Parathyroid adenoma (tissue), 2 donors: ENCODE measurements around the gene ERC1.

Source experiments
- H2AFZ ChIP-seq: fragments of 300-600 bp; sonication (generic); one replicate; pipeline ENCODE4 v1.7.0; 2017; ENCODE audit warnings: antibody characterized with exemption, mild to moderate bottlenecking
- H3K27ac ChIP-seq: fragments of 300-600 bp; sonication (generic); one replicate; pipeline ENCODE4 v1.7.0; 2017
- H3K27me3 ChIP-seq: fragments of 300-600 bp; sonication (generic); one replicate; pipeline ENCODE4 v1.7.0; 2017; ENCODE audit warnings: low read length; ENCODE audit not compliant: control insufficient read depth, insufficient read depth
- H3K36me3 ChIP-seq: fragments of 300-600 bp; sonication (generic); one replicate; pipeline ENCODE4 v1.7.0; 2017; ENCODE audit warnings: low read length; ENCODE audit not compliant: control insufficient read depth, insufficient read depth
- H3K4me1 ChIP-seq: fragments of 300-600 bp; sonication (generic); one replicate; pipeline ENCODE4 v1.7.0; 2017; ENCODE audit warnings: control low read depth
- H3K4me2 ChIP-seq: fragments of 300-600 bp; sonication (generic); one replicate; pipeline ENCODE4 v1.7.0; 2017; ENCODE audit warnings: low read length
- H3K4me3 ChIP-seq: fragments of 300-600 bp; sonication (generic); one replicate; pipeline ENCODE4 v1.7.0; 2017; ENCODE audit warnings: low read depth, low read length
- H3K79me2 ChIP-seq: fragments of 300-600 bp; sonication (generic); one replicate; pipeline ENCODE4 v1.7.0; 2017; ENCODE audit warnings: control low read depth
- H3K9ac ChIP-seq: fragments of 300-600 bp; sonication (generic); one replicate; pipeline ENCODE4 v1.7.0; 2017; ENCODE audit warnings: mild to moderate bottlenecking
- H3K9me3 ChIP-seq: fragments of 300-600 bp; sonication (generic); one replicate; pipeline ENCODE4 v1.7.0; 2017; ENCODE audit warnings: low read length; ENCODE audit not compliant: control insufficient read depth
- CTCF ChIP-seq: fragments of 300-600 bp; sonication (generic); IDR thresholded peaks from one replicate; pipeline ENCODE4 v1.7.0; 2017; ENCODE audit warnings: antibody characterized with exemption, mild to moderate bottlenecking
- donor health status: primary hyperparathyroidism.

Gene ERC1

GRCh38 chr12:1457901-1458300 is 466.9 kb downstream of the ERC1 start:
- Histone ChIP-seq H3K79me2 (no peaks in the 10 kb centered on the region), H3K9ac (no peak overlapping the region), H3K27me3 (no peaks in the 10 kb centered on the region), H3K4me3 (no peak overlapping the region), H3K9me3 (no peaks in the 10 kb centered on the region), H2AFZ (no peak overlapping the region), H3K27ac (no peak overlapping the region), H3K4me2 (no peak overlapping the region), H3K36me3 (no peaks in the 10 kb centered on the region), H3K4me1 (no peaks in the 10 kb centered on the region)
- TF ChIP-seq CTCF, result no peak

GRCh38 chr12:1459339-1459738 is 468.3 kb downstream of the ERC1 start:
- no peaks in the 10 kb centered on the region for H3K36me3 ChIP-seq
- no peak overlapping the region for H3K9ac ChIP-seq
- H3K4me2 ChIP-seq, result no peak overlapping the region
- H3K27ac ChIP-seq, result no peak overlapping the region
- no peaks in the 10 kb centered on the region for H3K4me1 ChIP-seq
- no peaks in the 10 kb centered on the region for H3K79me2 ChIP-seq
- TF ChIP-seq CTCF, result no peak
- no peak overlapping the region for H3K4me3 ChIP-seq
- H3K27me3 ChIP-seq, result no peaks in the 10 kb centered on the region
- H3K9me3 ChIP-seq, result no peaks in the 10 kb centered on the region
- H2AFZ ChIP-seq, result no peak overlapping the region

- H3K4me3 ChIP-seq, result no peak overlapping the region
- H3K4me1 ChIP-seq, result no peaks in the 10 kb centered on the region
- H2AFZ ChIP-seq, result no peak overlapping the region
These were observed 472.3 kb downstream of the ERC1 start for GRCh38 chr12:1463073-1463905.

GRCh38 chr12:1464925-1465324 is 473.9 kb downstream of the ERC1 start:
- Histone ChIP-seq H3K9ac (no peak overlapping the region), H3K4me2 (no peak overlapping the region), H3K4me3 (no peak overlapping the region), H3K79me2 (no peaks in the 10 kb centered on the region), H3K4me1 (no peaks in the 10 kb centered on the region), H3K36me3 (no peaks in the 10 kb centered on the region), H2AFZ (no peak overlapping the region), H3K9me3 (no peaks in the 10 kb centered on the region), H3K27me3 (no peaks in the 10 kb centered on the region), H3K27ac (no peak overlapping the region)
- TF ChIP-seq CTCF, result no peak

More at GRCh38 chr12:1463073-1463905, 472.3 kb downstream of the ERC1 start:
- TF ChIP-seq CTCF, result no peak
- Histone ChIP-seq H3K79me2 (no peaks in the 10 kb centered on the region), H3K36me3 (no peaks in the 10 kb centered on the region), H3K9ac (no peak overlapping the region), H3K27ac (no peak overlapping the region), H3K9me3 (no peaks in the 10 kb centered on the region), H3K4me2 (no peak overlapping the region), H3K27me3 (no peaks in the 10 kb centered on the region)

- TF ChIP-seq CTCF, result no peak
- H3K9me3 ChIP-seq, result no peaks in the 10 kb centered on the region
- H3K27ac ChIP-seq, result no peak overlapping the region
- H3K4me3 ChIP-seq, result no peak overlapping the region
- no peaks in the 10 kb centered on the region for H3K36me3 ChIP-seq
- no peak overlapping the region for H2AFZ ChIP-seq
- H3K27me3 ChIP-seq, result no peaks in the 10 kb centered on the region
- H3K9ac ChIP-seq, result no peak overlapping the region
- H3K4me1 ChIP-seq, result no peaks in the 10 kb centered on the region
- H3K79me2 ChIP-seq, result no peaks in the 10 kb centered on the region
- H3K4me2 ChIP-seq, result no peak overlapping the region
These were observed 475.0 kb downstream of the ERC1 start for GRCh38 chr12:1465990-1466389.
